Stimulated activated CD8-positive, alpha-beta memory T cell treated with anti-CD3 and anti-CD28 coated beads, Interleukin-12 subunit alpha, Interleukin-12 subunit beta, amount 100 ng/mL, for 24 hours (primary cell): Measurements from ENCODE around the gene ZNF124.
"Not testable (repeated sequence)": the region's sequence is repeated elsewhere in the genome, so short reads cannot be mapped to it uniquely, and the experiment has no call there.

Experiments
- DNase-seq: peaks from one replicate; pipeline ENCODE4 v3.0.0-alpha.2; 2020; ENCODE audit errors: extremely low read depth

The ZNF124 gene

GRCh38 chr1:247171875-247172563 is at the start of gene ZNF124:
Gene ZNF124 (minus strand): TSS chr1:247172020. CDS start chr1:247171877, 143 bp downstream.
- DNase-seq: not testable (repeated sequence)

- not testable (repeated sequence) for DNase-seq
Observed at GRCh38 chr1:247220280-247220679, 48.5 kb upstream of the ZNF124 start.

GRCh38 chr1:247218121-247218651 is 46.4 kb upstream of the ZNF124 start:
- DNase-seq: no peak

- DNase-seq: no peak
Observed at GRCh38 chr1:247216261-247216660, 44.4 kb upstream of the ZNF124 start.

- DNase-seq: no peak
Observed at GRCh38 chr1:247212627-247213617, 41.1 kb upstream of the ZNF124 start.

- DNase-seq: no peak
Observed at GRCh38 chr1:247212012-247212411, 40.2 kb upstream of the ZNF124 start.

- no peak for DNase-seq
Observed at GRCh38 chr1:247211339-247211738, 39.5 kb upstream of the ZNF124 start.

- peak; percentile 93 for DNase-seq
Observed at GRCh38 chr1:247210376-247211117, 38.7 kb upstream of the ZNF124 start.

- DNase-seq: no peak
Observed at GRCh38 chr1:247210062-247210375, 38.2 kb upstream of the ZNF124 start.

GRCh38 chr1:247209396-247209795 is 37.6 kb upstream of the ZNF124 start:
- DNase-seq: no peak

- no peak for DNase-seq
Observed at GRCh38 chr1:247204177-247204647, 32.4 kb upstream of the ZNF124 start.

GRCh38 chr1:247198781-247199180 is 27.0 kb upstream of the ZNF124 start:
- DNase-seq: no peak

GRCh38 chr1:247193958-247194357 is 22.1 kb upstream of the ZNF124 start:
- DNase-seq: no peak

- DNase-seq: no peak
Observed at GRCh38 chr1:247189981-247190798, 18.4 kb upstream of the ZNF124 start.

GRCh38 chr1:247185667-247186066 is 13.8 kb upstream of the ZNF124 start:
- DNase-seq: no peak

- DNase-seq: no peak
Observed at GRCh38 chr1:247184254-247184653, 12.4 kb upstream of the ZNF124 start.

- DNase-seq: no peak
Observed at GRCh38 chr1:247182994-247183393, 11.2 kb upstream of the ZNF124 start.

- no peak for DNase-seq
Observed at GRCh38 chr1:247180581-247180980, 8.8 kb upstream of the ZNF124 start.

- no peak for DNase-seq
Observed at GRCh38 chr1:247177755-247178154, 5.9 kb upstream of the ZNF124 start.

- DNase-seq: no peak
Observed at GRCh38 chr1:247175458-247175857, 3.6 kb upstream of the ZNF124 start.

GRCh38 chr1:247173431-247173830 is 1.6 kb upstream of the ZNF124 start:
- no peak for DNase-seq
